ENCODE data around the gene GPC6. TPM values are rescaled to one million over a fixed set of nuclear protein-coding genes. Genes with fewer than 3 reads are reported as not detected.
"Not testable (repeated sequence)": the region's sequence is repeated elsewhere in the genome, so short reads cannot be mapped to it uniquely, and the experiment has no call there.

Gene GPC6
- total RNA-seq, 1 donor from 2014 or later = 5.5 TPM

GRCh38 chr13:94335761-94336526 lies 1109.3 kb downstream of the GPC6 start:
- Histone ChIP-seq H3K4me3 (ENCODE audit: low read depth, low read length) (no peak overlapping the region), H3K27me3 (ENCODE audit: control insufficient read depth, insufficient read depth, low read length) (no peaks in the 10 kb centered on the region), H3K36me3 (ENCODE audit: control insufficient read depth, insufficient read depth, low read length) (no peaks in the 10 kb centered on the region)
- peak; percentile 38 for DNase-seq (ENCODE audit: low read depth)
- FAIRE-seq = no peak
- no peak for TF ChIP-seq CTCF (IDR thresholded peaks at IDR 0.05; ENCODE audit: insufficient read depth, low read length, severe bottlenecking)

GRCh38 chr13:94339116-94339687 lies 1112.6 kb downstream of the GPC6 start:
- FAIRE-seq (no peak), DNase-seq (ENCODE audit: low read depth) (no peak)
- Histone ChIP-seq H3K36me3 (ENCODE audit: control insufficient read depth, insufficient read depth, low read length) (no peaks in the 10 kb centered on the region), H3K27me3 (ENCODE audit: control insufficient read depth, insufficient read depth, low read length) (no peaks in the 10 kb centered on the region), H3K4me3 (ENCODE audit: low read depth, low read length) (no peak overlapping the region)
- TF ChIP-seq CTCF (IDR thresholded peaks at IDR 0.05; ENCODE audit: insufficient read depth, low read length, severe bottlenecking) = no peak

- DNase-seq (ENCODE audit: low read depth) (no peak), FAIRE-seq (no peak)
- H3K4me3 ChIP-seq (ENCODE audit: low read depth, low read length) = no peak overlapping the region
- no peaks in the 10 kb centered on the region for H3K36me3 ChIP-seq (ENCODE audit: control insufficient read depth, insufficient read depth, low read length)
- TF ChIP-seq CTCF (IDR thresholded peaks at IDR 0.05; ENCODE audit: insufficient read depth, low read length, severe bottlenecking) = no peak
- no peaks in the 10 kb centered on the region for H3K27me3 ChIP-seq (ENCODE audit: control insufficient read depth, insufficient read depth, low read length)
Observed at GRCh38 chr13:94342436-94343242, 1116.0 kb downstream of the GPC6 start.

- H3K36me3 ChIP-seq (ENCODE audit: control insufficient read depth, insufficient read depth, low read length) = no peaks in the 10 kb centered on the region
- FAIRE-seq (no peak), DNase-seq (ENCODE audit: low read depth) (no peak)
- H3K4me3 ChIP-seq (ENCODE audit: low read depth, low read length) = no peak overlapping the region
- no peak for TF ChIP-seq CTCF (IDR thresholded peaks at IDR 0.05; ENCODE audit: insufficient read depth, low read length, severe bottlenecking)
- no peaks in the 10 kb centered on the region for H3K27me3 ChIP-seq (ENCODE audit: control insufficient read depth, insufficient read depth, low read length)
Observed at GRCh38 chr13:94343243-94343585, 1116.6 kb downstream of the GPC6 start.

- H3K4me3 ChIP-seq (ENCODE audit: low read depth, low read length); FAIRE-seq; DNase-seq (ENCODE audit: low read depth); H3K27me3 ChIP-seq (ENCODE audit: control insufficient read depth, insufficient read depth, low read length); H3K36me3 ChIP-seq (ENCODE audit: control insufficient read depth, insufficient read depth, low read length): not testable (repeated sequence)
Observed at GRCh38 chr13:94343687-94344086, 1117.1 kb downstream of the GPC6 start.

- Histone ChIP-seq H3K27me3 (ENCODE audit: control insufficient read depth, insufficient read depth, low read length) (no peaks in the 10 kb centered on the region), H3K36me3 (ENCODE audit: control insufficient read depth, insufficient read depth, low read length) (no peaks in the 10 kb centered on the region), H3K4me3 (ENCODE audit: low read depth, low read length) (no peak overlapping the region)
- TF ChIP-seq CTCF (IDR thresholded peaks at IDR 0.05; ENCODE audit: insufficient read depth, low read length, severe bottlenecking) = no peak
- peak; percentile 8 for DNase-seq (ENCODE audit: low read depth)
- no peak for FAIRE-seq
Observed at GRCh38 chr13:94344126-94344818, 1117.7 kb downstream of the GPC6 start.
